Testis (tissue), 3 donors: Measurements from ENCODE around the gene CCR6. TPM values are rescaled to one million over a fixed set of nuclear protein-coding genes. Genes with fewer than 3 reads are reported as not detected.

Experiments
- DNase-seq: peaks from one replicate; pipeline ENCODE4 v3.0.0-alpha.2; 2019
- H3K27ac ChIP-seq, 2 donors: fragments of 200-600 bp; sonication (generic); one replicate each; pipeline ENCODE4 v1.5.1; 2019
- H3K27me3 ChIP-seq: fragments of 200-600 bp; sonication (generic); one replicate; pipeline ENCODE4 v1.5.1; 2019
- H3K36me3 ChIP-seq: fragments of 200-600 bp; sonication (generic); one replicate; pipeline ENCODE4 v1.5.1; 2017; ENCODE audit warnings: low read depth; ENCODE audit errors: missing control alignments
- H3K4me1 ChIP-seq: fragments of 200-600 bp; sonication (generic); one replicate; pipeline ENCODE4 v1.5.1; 2019
- H3K4me3 ChIP-seq, 2 donors: fragments of 200-600 bp; sonication (generic); one replicate each; pipeline ENCODE4 v1.5.1; 2017 to 2019
- H3K9me3 ChIP-seq: fragments of 200-600 bp; sonication (generic); one replicate; pipeline ENCODE4 v1.5.1; 2017
- CTCF ChIP-seq, 3 experiments: fragments of 450-650 bp in 2 of 3; fragments of 200-600 bp in 1 of 3; sonication (generic) in 1 of 3; IDR thresholded peaks; one replicate each; pipeline ENCODE4 v1.5.1; 2016 to 2019; ENCODE audit warnings: antibody characterized with exemption in 3 of 3, mild to moderate bottlenecking in 2 of 3, moderate library complexity in 1 of 3
- POLR2A ChIP-seq: fragments of 450-650 bp; IDR thresholded peaks from one replicate; pipeline ENCODE4 v1.6.1; 2017; ENCODE audit warnings: antibody characterized with exemption, mild to moderate bottlenecking, moderate library complexity
- WGBS, 2 donors: methylation state at CpG; one replicate each; pipeline ENCODE4 v1.1.5; 2018; 5-methylcytosine and 5-hydroxymethylcytosine counted together
- intact Hi-C: fragments of 100-400 bp; cut with DNase I; formaldehyde crosslinking; loops from one replicate; pipeline ENCODE4 v1.15.1; 2023; ENCODE audit warnings: low total_unique reads
- polyA plus RNA-seq: library from polyadenylated mRNA; stranded (reverse); fragments of 350-450 nt; fragmentation: Illumina TruSeq; extraction: RNeasy Lipid Tissue Mini Kit (QIAGEN cat#74804); gene quantifications from one replicate; pipeline ENCODE4 v1.2.3, GENCODE V29; 2014; ENCODE audit warnings: low read depth, low replicate concordance; ENCODE audit not compliant: insufficient read depth
- total RNA-seq, 2 donors: library from RNA; depleted of rRNA; stranded (reverse); fragments of >200 nt; gene quantifications; one replicate each; pipeline ENCODE4 v1.2.3, GENCODE V29; 2016

CCR6 gene
- total and polyA plus RNA-seq, 3 donors from 2014 or later: 0.87 to 5.3 TPM; not detected in 1

GRCh38 chr6:167137881-167138280 lies 15.0 kb downstream of the CCR6 start:
- Histone ChIP-seq H3K4me3 (no peak overlapping the region), H3K4me1 (no peaks in the 10 kb centered on the region), H3K36me3 (no peaks in the 10 kb centered on the region), H3K27me3 (no peaks in the 10 kb centered on the region), H3K27ac (no peak overlapping the region), H3K9me3 (no peaks in the 10 kb centered on the region)
- intact Hi-C loops: no loop called here
- TF ChIP-seq CTCF (IDR thresholded peaks at IDR 0.05): no peak
- TF ChIP-seq POLR2A: no peak
- 75 to 82% methylated on average over 6 of the region's 6 CpGs for WGBS, 2 donors
- DNase-seq: no peak

GRCh38 chr6:167139761-167140160 lies 16.9 kb downstream of the CCR6 start:
- no peak overlapping the region for H3K4me3 ChIP-seq
- WGBS, 2 donors: 94% methylated on average over 4 of the region's 4 CpGs
- TF ChIP-seq CTCF (IDR thresholded peaks at IDR 0.05) (peak in 1 of 3 experiments; percentile 10), POLR2A (no peak)
- intact Hi-C loops: loop anchor here (10.0 kb wide), 1 partner anchor 365 kb away; no protein-coding TSS in a partner anchor
- H3K9me3 ChIP-seq: no peaks in the 10 kb centered on the region
- no peaks in the 10 kb centered on the region for H3K27me3 ChIP-seq
- no peak for DNase-seq
- H3K27ac ChIP-seq: no peak overlapping the region
- H3K4me1 ChIP-seq: no peaks in the 10 kb centered on the region
- no peaks in the 10 kb centered on the region for H3K36me3 ChIP-seq

- intact Hi-C loops: loop anchor here (10.0 kb wide), 1 partner anchor 366 kb away; no protein-coding TSS in a partner anchor
These were observed 17.9 kb downstream of the CCR6 start for GRCh38 chr6:167140589-167141474.

GRCh38 chr6:167141667-167142432 lies 19.0 kb downstream of the CCR6 start:
- Histone ChIP-seq H3K27ac (no peak overlapping the region), H3K4me1 (no peaks in the 10 kb centered on the region), H3K36me3 (no peaks in the 10 kb centered on the region), H3K27me3 (no peaks in the 10 kb centered on the region), H3K4me3 (no peak overlapping the region), H3K9me3 (no peaks in the 10 kb centered on the region)
- DNase-seq: peak; percentile 56
- TF ChIP-seq POLR2A: no peak
- peak in 2 of 3 experiments; percentile 43 to 63 for TF ChIP-seq CTCF (IDR thresholded peaks at IDR 0.05)
- intact Hi-C loops: loop anchor here (10.0 kb wide), 1 partner anchor 367 kb away; no protein-coding TSS in a partner anchor
- WGBS, 2 donors: 56 to 57% methylated on average over 15 to 18 of the region's 18 CpGs

More at GRCh38 chr6:167140589-167141474, 17.9 kb downstream of the CCR6 start:
- no peaks in the 10 kb centered on the region for H3K4me1 ChIP-seq
- H3K9me3 ChIP-seq: no peaks in the 10 kb centered on the region
- no peak overlapping the region for H3K27ac ChIP-seq
- TF ChIP-seq POLR2A: no peak
- no peak for DNase-seq
- H3K36me3 ChIP-seq: no peaks in the 10 kb centered on the region
- H3K4me3 ChIP-seq: no peak overlapping the region
- WGBS, 2 donors: 80 to 83% methylated on average over 9 to 10 of the region's 10 CpGs
- no peaks in the 10 kb centered on the region for H3K27me3 ChIP-seq

GRCh38 chr6:167142433-167142761 lies 19.5 kb downstream of the CCR6 start:
- DNase-seq: no peak
- no peak overlapping the region for H3K4me3 ChIP-seq
- 46 to 55% methylated on average over 4 of the region's 4 CpGs for WGBS, 2 donors
- intact Hi-C loops: loop anchor here (10.0 kb wide), 1 partner anchor 368 kb away; no protein-coding TSS in a partner anchor
- TF ChIP-seq CTCF (IDR thresholded peaks at IDR 0.05): no peak
- H3K9me3 ChIP-seq: no peaks in the 10 kb centered on the region
- no peaks in the 10 kb centered on the region for H3K36me3 ChIP-seq
- H3K27ac ChIP-seq: no peak overlapping the region
- H3K4me1 ChIP-seq: no peaks in the 10 kb centered on the region
- H3K27me3 ChIP-seq: no peaks in the 10 kb centered on the region
